Astrocyte (in vitro differentiated cells and primary cell): ENCODE data around the gene STBD1.
"Not testable (repeated sequence)": the region's sequence is repeated elsewhere in the genome, so short reads cannot be mapped to it uniquely, and the experiment has no call there.

Source experiments
- EZH2 ChIP-seq: IDR thresholded peaks from 2 replicates; pipeline ENCODE4 v1.6.1; 2012; ENCODE audit warnings: mild to moderate bottlenecking, low read length, inconsistent platforms; ENCODE audit not compliant: insufficient read depth
- TF ChIP-seq, protein P1 (sequence below): IDR thresholded peaks from 2 replicates; pipeline ENCODE4 v1.5.1; 2011; ENCODE audit warnings: low read depth, mild to moderate bottlenecking, inconsistent platforms, low read length, moderate library complexity; ENCODE audit not compliant: insufficient read depth

DNA sequence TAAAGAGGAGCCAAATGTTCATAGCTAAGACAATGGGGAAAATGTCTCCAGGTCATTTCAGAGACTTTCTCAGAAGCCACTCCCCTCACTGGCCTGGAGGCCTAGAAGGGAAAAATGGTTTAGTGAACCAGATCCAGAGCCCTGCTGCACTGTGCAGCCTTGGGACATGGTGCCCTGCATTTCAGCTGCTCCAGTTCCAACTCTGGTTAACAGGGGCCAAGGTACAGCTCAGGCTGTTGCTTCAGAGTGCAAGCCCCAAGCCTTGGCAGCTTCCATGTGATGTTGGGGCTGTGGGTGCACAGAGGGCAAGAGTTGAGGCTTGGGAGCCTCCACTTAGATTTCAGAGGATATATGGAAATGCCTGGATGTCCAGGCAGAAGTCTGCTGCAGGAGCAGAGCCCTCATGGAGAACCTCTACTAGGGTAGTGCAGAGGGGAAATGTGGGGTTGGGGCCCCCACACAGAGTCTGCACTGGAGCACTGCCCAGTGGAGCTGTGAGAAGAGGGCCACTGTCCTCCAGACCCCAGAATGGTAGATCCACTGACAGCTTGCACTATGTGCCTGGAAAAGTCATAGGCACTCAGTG lies 53.4 kb downstream of the STBD1 start:
- TF ChIP-seq, protein P1, sequence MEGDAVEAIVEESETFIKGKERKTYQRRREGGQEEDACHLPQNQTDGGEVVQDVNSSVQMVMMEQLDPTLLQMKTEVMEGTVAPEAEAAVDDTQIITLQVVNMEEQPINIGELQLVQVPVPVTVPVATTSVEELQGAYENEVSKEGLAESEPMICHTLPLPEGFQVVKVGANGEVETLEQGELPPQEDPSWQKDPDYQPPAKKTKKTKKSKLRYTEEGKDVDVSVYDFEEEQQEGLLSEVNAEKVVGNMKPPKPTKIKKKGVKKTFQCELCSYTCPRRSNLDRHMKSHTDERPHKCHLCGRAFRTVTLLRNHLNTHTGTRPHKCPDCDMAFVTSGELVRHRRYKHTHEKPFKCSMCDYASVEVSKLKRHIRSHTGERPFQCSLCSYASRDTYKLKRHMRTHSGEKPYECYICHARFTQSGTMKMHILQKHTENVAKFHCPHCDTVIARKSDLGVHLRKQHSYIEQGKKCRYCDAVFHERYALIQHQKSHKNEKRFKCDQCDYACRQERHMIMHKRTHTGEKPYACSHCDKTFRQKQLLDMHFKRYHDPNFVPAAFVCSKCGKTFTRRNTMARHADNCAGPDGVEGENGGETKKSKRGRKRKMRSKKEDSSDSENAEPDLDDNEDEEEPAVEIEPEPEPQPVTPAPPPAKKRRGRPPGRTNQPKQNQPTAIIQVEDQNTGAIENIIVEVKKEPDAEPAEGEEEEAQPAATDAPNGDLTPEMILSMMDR = not testable (repeated sequence)
- TF ChIP-seq EZH2 = not testable (repeated sequence)
